ENCODE results near the gene UCK2.

Gene UCK2

DNA sequence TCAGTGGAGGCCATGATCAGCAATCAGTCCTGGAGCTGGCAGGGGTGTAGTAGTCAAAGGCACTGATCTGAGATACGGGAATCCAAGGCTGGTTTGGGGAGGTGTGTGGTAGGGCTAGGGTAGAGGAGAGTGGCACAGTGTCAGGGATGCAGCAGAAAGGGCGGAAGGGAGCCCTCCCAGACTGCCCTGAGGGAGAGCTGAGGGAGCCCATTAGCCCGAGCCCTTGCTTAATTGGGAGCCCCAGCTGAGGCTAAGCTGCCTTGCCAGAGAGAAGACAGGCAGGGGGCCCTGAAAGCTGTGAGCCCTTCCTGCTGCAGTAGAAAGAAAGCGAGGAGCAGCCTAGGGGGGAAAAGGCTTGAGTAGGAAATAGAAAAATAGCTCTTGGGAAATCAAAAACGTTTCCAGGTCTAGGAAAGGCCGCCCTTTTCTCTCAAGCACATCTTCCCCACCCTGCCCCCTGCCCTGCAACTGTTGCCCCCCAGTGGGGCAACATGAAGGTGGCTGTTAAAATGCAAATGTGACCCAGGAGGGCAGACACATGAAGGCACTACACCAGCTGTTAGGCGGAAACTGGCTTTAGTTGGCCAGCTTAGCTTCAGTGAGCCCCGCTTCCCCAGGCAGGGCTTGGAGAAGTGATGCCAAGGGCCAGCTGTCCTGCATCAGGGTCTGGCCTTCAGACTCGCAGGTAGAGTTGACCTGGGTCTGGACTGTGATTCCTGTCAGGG is 106.2 kb downstream of the UCK2 start:
- DNase-seq (ENCODE audit: low read depth in 3 of 3, low spot score in 1 of 3): no peak

DNA sequence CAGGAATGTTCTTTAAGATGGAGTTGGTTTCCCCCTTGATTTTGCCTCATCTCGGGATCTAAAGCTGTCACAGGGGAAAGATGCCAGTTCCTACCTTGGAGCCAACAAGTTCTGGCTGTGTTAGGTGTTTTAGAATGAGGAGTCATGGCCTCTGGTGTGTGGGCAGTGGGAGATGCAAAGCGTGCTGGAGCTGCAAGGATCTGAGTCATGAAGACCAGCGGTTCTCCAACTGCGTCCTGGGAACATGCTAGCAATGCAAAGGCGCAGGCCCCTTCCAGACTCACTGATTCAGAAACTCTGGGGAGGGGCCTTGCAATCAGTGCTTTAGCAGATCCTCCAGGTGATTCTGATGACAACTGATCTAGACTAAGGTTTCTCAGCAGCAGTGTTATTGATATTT is 109.1 kb downstream of the UCK2 start:
- DNase-seq (ENCODE audit: low read depth in 3 of 3, low spot score in 1 of 3): no peak

DNA sequence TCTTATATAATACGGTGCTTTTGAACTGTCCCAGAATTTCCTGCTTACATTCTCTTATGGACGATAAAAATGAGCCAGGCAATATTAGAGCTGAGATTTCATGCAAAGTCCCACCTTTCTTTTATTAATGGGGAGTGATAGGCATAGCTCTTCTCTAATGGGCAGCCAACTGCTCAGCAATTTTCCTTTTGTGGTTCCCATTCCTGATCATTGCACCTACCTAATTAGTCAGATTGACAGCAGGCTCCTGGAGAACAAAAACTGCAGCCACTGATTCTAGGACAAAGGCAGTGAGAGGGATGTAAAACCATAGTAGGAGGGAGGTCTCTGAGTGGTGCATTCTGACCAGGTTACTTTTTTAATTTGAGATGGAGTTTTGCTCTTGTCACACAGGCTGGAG is 110.4 kb downstream of the UCK2 start:
- no peak for DNase-seq (ENCODE audit: low read depth in 3 of 3, low spot score in 1 of 3)

DNA sequence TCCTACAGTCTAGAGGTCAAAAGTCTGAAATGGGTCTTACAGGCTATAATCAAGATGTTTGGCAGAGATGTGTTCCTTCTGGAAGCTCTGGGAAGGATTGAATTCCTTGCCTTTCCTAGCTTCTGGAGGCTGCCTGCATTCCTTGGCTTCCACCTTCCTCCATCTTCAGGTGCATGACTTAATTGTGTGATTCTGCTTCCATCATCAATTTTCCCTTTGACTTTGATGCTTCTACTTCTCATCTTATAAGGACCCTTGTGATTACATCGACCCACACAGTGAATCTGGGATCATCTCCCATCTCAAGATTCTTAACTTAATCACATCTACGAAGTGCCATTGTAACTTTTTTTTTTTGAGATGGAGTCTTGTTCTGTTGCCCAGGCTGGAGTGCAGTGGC is 111.4 kb downstream of the UCK2 start:
- DNase-seq (ENCODE audit: low read depth in 3 of 3, low spot score in 1 of 3): no peak

DNA sequence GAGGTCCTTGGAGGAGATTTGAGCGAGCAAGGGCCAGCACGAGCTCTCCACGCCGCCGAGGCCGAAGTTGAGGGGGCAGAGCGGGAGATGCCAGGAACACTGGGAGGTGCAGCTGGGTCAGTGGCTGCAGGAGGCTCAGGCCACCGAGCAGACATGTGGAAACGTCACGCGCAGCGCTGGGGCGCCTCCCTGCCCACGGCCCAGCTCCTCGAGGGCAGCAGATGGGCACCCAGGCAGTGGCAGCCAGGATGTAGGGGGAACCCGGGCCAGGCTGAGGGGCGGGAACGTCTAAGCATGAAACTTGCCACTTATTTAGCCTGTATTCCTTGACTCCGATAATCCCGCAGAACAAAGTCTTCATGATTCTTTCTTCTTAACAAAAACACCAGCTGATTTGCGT is 114.1 kb downstream of the UCK2 start:
- DNase-seq (ENCODE audit: low read depth in 3 of 3, low spot score in 1 of 3): no peak

DNA sequence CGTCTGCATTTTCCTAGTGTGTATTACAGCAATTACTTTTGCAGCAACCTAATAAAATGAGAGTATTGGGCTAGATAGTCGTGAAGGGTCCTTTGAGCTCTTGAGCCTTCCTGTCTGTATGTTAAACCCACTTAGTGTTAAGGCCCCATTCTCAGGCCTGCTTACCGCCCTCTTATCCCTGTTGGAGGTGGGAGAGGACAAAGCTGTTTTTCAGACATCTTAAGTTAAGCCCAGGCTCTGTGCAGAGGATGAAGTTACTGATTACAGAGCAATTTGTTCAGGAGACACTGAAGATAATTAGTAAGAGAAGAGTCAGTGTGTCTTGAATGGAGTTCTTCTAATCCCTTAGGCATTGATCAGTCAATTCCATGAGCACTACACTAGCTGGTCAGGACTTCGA is 114.6 kb downstream of the UCK2 start:
- DNase-seq (ENCODE audit: low read depth in 3 of 3, low spot score in 1 of 3): no peak

DNA sequence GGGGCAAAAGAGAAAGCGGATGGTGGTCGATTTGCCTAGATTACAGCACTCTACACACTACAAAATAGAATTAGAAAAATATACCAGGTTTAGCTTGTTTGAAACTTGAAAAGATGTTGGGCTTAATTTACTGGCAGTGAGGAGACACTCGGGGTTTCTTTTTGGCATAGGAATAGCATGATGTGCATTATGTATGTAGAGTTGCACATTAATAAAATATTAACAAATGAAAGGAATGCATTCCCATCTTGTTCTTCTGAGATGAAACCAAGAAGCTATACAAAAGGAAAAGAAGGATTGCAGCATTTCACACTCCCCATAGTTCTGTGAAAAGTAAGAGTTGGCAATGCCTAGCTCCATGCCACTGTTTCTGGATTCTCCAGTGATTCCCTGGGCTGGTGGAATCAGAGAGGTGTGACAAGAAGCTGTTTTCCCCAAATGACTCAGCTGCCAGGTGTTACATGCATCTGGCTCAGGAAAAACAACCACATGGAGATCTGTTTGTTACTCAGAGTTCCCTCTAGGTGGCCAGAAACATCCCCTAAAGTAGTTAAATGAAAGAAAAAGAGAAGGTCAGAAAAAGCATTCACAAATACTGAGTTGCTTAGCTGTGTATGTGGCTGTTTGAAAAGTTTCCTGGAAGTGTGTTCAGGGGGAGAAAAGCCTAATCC is 115.6 kb downstream of the UCK2 start:
- no peak for DNase-seq (ENCODE audit: low read depth in 3 of 3, low spot score in 1 of 3)

DNA sequence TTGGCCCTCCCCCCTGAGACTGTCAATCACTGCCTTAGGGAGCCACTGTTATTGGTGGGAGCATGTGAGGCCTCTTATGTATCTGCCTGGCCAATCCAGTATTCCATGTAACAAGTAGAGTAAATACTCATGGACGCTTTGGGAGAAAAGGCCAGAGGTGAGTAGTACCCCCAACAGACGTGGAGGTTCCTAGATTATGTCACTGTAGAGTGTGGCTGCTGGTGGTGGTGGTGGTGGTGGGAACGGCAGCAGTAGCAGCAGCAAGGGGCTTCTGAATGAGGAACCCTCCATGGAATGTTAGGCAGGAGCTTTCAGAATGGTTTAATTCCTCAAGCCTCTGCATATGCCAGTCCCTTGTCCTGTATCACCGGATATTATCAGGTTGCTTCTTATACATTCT is 118.5 kb downstream of the UCK2 start:
- DNase-seq (ENCODE audit: low read depth in 3 of 3, low spot score in 1 of 3): no peak

DNA sequence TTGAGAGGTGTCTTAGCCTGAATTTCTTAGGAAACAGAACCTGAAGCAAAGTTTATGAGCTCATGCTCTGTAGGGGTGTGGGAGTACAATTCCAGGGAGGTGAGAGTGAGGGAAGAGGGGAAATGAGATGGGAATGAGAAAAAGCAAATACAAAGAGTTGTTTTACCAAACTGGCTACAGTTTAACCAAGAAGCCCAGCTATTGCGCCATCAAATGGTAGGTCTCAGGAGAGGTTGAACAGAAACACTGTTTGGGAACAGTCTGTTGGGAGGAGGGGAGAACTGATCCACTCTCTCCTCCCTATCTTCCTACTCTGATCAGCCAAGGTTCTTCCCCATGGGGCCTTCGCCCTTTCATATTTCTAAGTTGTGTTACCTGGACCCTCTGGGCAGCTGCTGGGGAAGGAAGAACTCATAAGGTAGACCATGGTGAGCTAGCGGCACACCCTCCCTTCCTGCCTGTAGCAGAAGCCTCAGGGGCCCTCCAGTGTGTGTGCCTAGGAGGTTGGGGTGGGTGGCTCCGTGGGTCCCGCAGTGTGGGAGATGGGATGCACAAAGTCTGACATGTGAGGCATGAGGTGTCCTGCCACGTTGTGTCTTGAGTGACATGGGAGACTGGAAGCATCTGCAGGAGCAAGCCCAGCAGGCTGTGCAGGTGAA is 120.5 kb downstream of the UCK2 start:
- DNase-seq (ENCODE audit: low read depth in 3 of 3, low spot score in 1 of 3): no peak

DNA sequence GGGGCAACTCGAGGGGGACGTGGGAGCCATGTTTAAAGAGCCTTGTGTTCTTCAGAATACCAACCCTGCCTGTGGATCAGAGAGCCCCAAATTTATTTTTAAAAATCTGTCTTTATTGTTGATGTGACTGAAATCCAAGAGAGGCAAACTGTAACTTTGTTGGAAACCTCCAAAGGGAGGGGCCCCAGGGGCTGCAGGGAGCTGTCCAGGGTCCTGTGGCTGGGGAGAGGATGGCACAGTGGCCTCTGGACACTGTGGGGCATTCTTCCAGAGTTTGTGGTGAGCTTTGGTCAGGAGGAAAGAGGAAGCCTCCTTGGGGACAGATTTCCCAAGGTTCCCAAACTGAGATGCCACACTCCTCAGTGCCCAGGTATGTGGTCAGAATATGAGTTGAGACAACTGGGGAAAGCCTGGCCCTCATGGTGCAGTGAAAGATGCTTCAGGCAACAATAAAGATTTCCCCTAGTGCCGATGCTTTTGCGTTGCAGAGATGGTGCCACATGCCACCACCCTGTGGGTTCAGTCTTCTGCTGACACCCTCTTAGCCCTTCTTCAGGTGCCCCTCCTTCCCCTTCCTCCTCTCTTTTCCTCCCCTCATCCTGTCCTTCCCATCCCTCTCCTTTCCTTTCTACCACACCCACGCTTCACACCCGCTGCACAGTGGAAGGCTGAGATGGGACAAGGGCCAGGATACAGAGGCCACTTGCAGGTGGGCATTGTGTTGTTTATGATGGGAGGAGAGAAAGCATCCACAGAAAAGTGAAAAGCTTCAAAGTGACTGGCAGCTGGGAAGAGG is 122.1 kb downstream of the UCK2 start:
- no peak for DNase-seq (ENCODE audit: low read depth in 3 of 3, low spot score in 1 of 3)

DNA sequence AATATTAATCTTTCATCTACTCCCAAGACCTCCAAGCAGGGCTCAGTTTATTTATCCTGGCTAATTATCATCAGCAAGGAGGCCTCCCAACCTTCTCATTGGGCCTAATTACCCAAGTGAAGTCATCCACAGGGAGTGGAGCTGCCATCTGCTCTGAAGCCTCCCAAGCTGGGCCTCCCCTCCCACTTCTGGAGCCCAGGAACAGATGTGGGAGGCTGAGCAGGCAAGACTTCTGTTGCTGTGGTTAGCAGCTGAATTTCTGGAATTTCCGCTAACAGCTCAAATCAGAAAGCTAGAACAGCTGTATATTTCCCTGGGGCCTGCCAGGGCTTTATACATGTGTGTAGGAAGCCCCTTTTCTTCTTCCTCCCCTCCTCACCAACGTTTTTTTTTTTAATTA is 127.5 kb downstream of the UCK2 start:
- no peak for DNase-seq (ENCODE audit: low read depth in 3 of 3, low spot score in 1 of 3)

DNA sequence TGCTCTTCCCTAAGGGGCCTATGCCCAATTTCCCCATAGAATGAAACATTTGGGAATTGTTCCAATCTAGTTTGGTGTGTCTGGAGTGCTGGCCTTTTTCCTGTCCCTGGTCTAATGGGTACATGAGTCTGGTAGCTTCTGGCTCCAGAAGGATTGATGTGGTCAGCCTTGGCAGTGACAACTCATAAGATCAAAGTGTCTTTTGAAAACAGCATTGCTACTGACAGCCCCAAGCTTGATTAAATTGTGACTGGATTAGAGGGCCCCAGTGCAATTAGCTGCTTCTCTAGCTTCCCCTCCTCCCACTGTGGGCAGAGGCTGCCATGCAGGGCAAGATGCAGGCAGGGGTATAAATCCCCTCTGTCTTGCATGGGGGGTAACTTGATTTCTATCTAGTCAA is 130.9 kb downstream of the UCK2 start:
- DNase-seq (ENCODE audit: low read depth in 3 of 3, low spot score in 1 of 3): no peak

DNA sequence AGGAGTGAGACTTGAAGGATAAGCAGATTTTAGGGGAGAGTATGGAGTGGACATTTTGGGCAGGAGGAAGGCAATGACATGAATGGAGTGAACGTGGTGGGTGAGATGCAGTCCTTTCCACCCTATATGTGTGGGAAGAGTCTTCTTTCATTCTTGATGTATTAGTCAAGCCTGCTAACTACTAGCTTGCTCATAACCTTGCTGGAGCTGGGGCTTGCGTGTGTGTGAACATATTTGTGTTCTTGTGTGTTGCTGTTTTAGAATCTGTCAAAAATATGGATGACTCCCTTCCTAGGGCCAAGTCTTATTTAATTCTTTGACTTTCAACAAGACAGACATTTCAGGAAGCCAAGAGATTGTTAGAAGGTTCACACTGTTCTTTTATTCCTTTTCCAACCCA is 132.7 kb downstream of the UCK2 start:
- no peak for DNase-seq (ENCODE audit: low read depth in 3 of 3, low spot score in 1 of 3)

DNA sequence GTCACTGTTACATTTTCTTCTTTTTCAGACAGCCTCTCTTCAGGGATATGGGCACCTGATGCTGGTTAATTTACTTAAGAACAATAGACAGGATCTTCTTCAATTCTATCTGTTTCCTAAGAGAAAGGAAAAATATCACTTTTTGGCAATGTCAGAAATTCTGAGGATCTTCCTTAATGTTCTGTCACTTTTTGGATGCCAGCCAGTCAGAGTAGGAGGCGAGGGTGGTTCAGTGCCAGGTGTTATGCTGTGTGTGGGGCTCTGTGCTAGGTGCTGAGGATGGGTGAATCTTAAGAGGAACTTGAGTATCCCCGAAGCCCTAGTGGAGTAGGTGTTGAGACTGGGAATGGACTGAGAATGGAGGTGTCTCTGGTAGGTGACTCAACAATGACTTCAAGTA is 133.5 kb downstream of the UCK2 start:
- DNase-seq (ENCODE audit: low read depth in 3 of 3, low spot score in 1 of 3): no peak
